NCI-H2081 treated with DMSO at 0.1 percent for 48 hours (cell line): ENCODE data around the gene STAB2.

Source experiments
- DNase-seq: peaks from one replicate; lab custom pipeline; 2025; lab: John Stamatoyannopoulos, UW

Gene STAB2

GRCh38 chr12:103751171-103751570 is 164.1 kb downstream of the STAB2 start:
- no peak for DNase-seq

- DNase-seq = no peak
Observed at GRCh38 chr12:103751600-103751999, 164.5 kb downstream of the STAB2 start.

GRCh38 chr12:103755425-103755824 is 168.4 kb downstream of the STAB2 start:
- no peak for DNase-seq

- DNase-seq = no peak
Observed at GRCh38 chr12:103756443-103756842, 169.4 kb downstream of the STAB2 start.

- DNase-seq = no peak
Observed at GRCh38 chr12:103757248-103757647, 170.2 kb downstream of the STAB2 start.

GRCh38 chr12:103758310-103759089 is 171.4 kb downstream of the STAB2 start:
- no peak for DNase-seq

GRCh38 chr12:103762473-103762872 is 175.4 kb downstream of the STAB2 start:
- DNase-seq = no peak

- no peak for DNase-seq
Observed at GRCh38 chr12:103765322-103765721, 178.2 kb downstream of the STAB2 start.

GRCh38 chr12:103766028-103766427 is 179.0 kb downstream of the STAB2 start:
- DNase-seq = no peak

- no peak for DNase-seq
Observed at GRCh38 chr12:103768467-103769123, 181.5 kb downstream of the STAB2 start.

GRCh38 chr12:103769240-103769945 is 182.3 kb downstream of the STAB2 start:
- DNase-seq = no peak

- DNase-seq = no peak
Observed at GRCh38 chr12:103771466-103771865, 184.4 kb downstream of the STAB2 start.

- no peak for DNase-seq
Observed at GRCh38 chr12:103772367-103773108, 185.5 kb downstream of the STAB2 start.

- no peak for DNase-seq
Observed at GRCh38 chr12:103773109-103773910, 186.2 kb downstream of the STAB2 start.

GRCh38 chr12:103774977-103775560 is 188.0 kb downstream of the STAB2 start:
- DNase-seq = no peak

GRCh38 chr12:103778781-103779180 is 191.7 kb downstream of the STAB2 start:
- no peak for DNase-seq

- DNase-seq = no peak
Observed at GRCh38 chr12:103779410-103780092, 192.5 kb downstream of the STAB2 start.

GRCh38 chr12:103780093-103780440 is 193.0 kb downstream of the STAB2 start:
- DNase-seq = no peak

GRCh38 chr12:103780992-103781391 is 193.9 kb downstream of the STAB2 start:
- no peak for DNase-seq

GRCh38 chr12:103782399-103782798 is 195.3 kb downstream of the STAB2 start:
- DNase-seq = no peak
